HEK293 (cell line): ENCODE results near the gene ADO.

Experiments
- CTCF ChIA-PET: fragments of 350-600 bp; formaldehyde crosslinking; extraction: SDS; loops from one replicate; lab custom pipeline; 2021; ENCODE audit warnings: antibody characterized with exemption; lab: Yijun Ruan, JAX
- POLR2A ChIA-PET: fragments of 300-600 bp; formaldehyde crosslinking; extraction: SDS; loops from one replicate; lab custom pipeline; 2020; ENCODE audit warnings: antibody characterized with exemption, inconsistent platforms; lab: Yijun Ruan, JAX
- H3K27ac ChIP-seq: fragments of 200-500 bp; sonication (Bioruptor generic); 2 replicates; pipeline ENCODE4 v1.5.1; 2014; ENCODE audit warnings: low read depth, low read length, control low read depth, inconsistent platforms; ENCODE audit errors: extremely low read depth
- H3K36me3 ChIP-seq, 2 experiments: fragments of 200-500 bp in 1 of 2; sonication (Bioruptor generic) in 1 of 2; 1 replicate in 1 of 2; 2 replicates in 1 of 2; pipeline ENCODE4 v1.5.1; 2014 to 2017; ENCODE audit warnings: inconsistent platforms in 2 of 2, low read length in 2 of 2; ENCODE audit not compliant: control insufficient read depth in 2 of 2, insufficient read depth in 1 of 2
- H3K4me1 ChIP-seq: fragments of 200-500 bp; sonication (Bioruptor generic); 2 replicates; pipeline ENCODE4 v1.5.1; 2014; ENCODE audit warnings: mild to moderate bottlenecking, low read length, inconsistent platforms; ENCODE audit not compliant: control insufficient read depth, insufficient read depth
- H3K4me3 ChIP-seq: 2 replicates; pipeline ENCODE4 v1.5.1; 2011; ENCODE audit warnings: low read depth, mild to moderate bottlenecking, control low read depth, low read length, moderate library complexity
- H3K9me3 ChIP-seq: fragments of 200-500 bp; sonication (Bioruptor generic); 2 replicates; pipeline ENCODE4 v1.5.1; 2014; ENCODE audit warnings: low read depth, low read length, inconsistent platforms; ENCODE audit not compliant: control insufficient read depth, insufficient read depth
- EGR2 ChIP-seq: fragments of 450-650 bp; formaldehyde crosslinking; IDR thresholded peaks from 2 replicates; pipeline ENCODE4 v1.5.1; 2016; ENCODE audit warnings: low read depth, missing biosample characterization, missing genetic modification characterization
- KLF16 ChIP-seq: fragments of 450-650 bp; formaldehyde crosslinking; IDR thresholded peaks from 2 replicates; pipeline ENCODE4 v1.5.1; 2017; ENCODE audit warnings: missing biosample characterization, missing genetic modification characterization
- OVOL3 ChIP-seq: fragments of 450-650 bp; formaldehyde crosslinking; IDR thresholded peaks from 2 replicates; pipeline ENCODE4 v1.5.1; 2016; ENCODE audit warnings: missing biosample characterization, missing genetic modification characterization
- SCRT1 ChIP-seq: fragments of 450-650 bp; formaldehyde crosslinking; IDR thresholded peaks from 2 replicates; pipeline ENCODE4 v1.5.1; 2016; ENCODE audit warnings: missing biosample characterization, missing genetic modification characterization, borderline replicate concordance
- SP7 ChIP-seq: fragments of 450-650 bp; formaldehyde crosslinking; IDR thresholded peaks from 2 replicates; pipeline ENCODE4 v1.5.1; 2016; ENCODE audit warnings: missing biosample characterization, missing genetic modification characterization
- YY2 ChIP-seq: fragments of 450-650 bp; formaldehyde crosslinking; IDR thresholded peaks from 2 replicates; pipeline ENCODE4 v1.5.1; 2016; ENCODE audit warnings: missing biosample characterization, missing genetic modification characterization
- ZBTB8A ChIP-seq: fragments of 450-650 bp; formaldehyde crosslinking; IDR thresholded peaks from 2 replicates; pipeline ENCODE4 v1.5.1; 2016; ENCODE audit warnings: missing biosample characterization, missing genetic modification characterization
- ZEB2 ChIP-seq: fragments of 450-650 bp; formaldehyde crosslinking; IDR thresholded peaks from 2 replicates; pipeline ENCODE4 v1.5.1; 2016; ENCODE audit warnings: missing biosample characterization, missing genetic modification characterization
- ZFHX2 ChIP-seq: fragments of 450-650 bp; formaldehyde crosslinking; conservative IDR thresholded peaks from 2 replicates; pipeline ENCODE4 v1.5.1; 2016; ENCODE audit warnings: missing biosample characterization, missing genetic modification characterization
- ZIC2 ChIP-seq: fragments of 450-650 bp; formaldehyde crosslinking; IDR thresholded peaks from 2 replicates; pipeline ENCODE4 v1.5.1; 2016; ENCODE audit warnings: missing biosample characterization, missing genetic modification characterization
- ZNF214 ChIP-seq: fragments of 450-650 bp; formaldehyde crosslinking; IDR thresholded peaks from 2 replicates; pipeline ENCODE4 v1.5.1; 2017; ENCODE audit warnings: missing biosample characterization, mild to moderate bottlenecking, missing genetic modification characterization, borderline replicate concordance
- ZNF24 ChIP-seq: fragments of 450-650 bp; formaldehyde crosslinking; IDR thresholded peaks from 2 replicates; pipeline ENCODE4 v1.5.1; 2016; ENCODE audit warnings: missing biosample characterization, missing genetic modification characterization
- ZNF292 ChIP-seq: fragments of 450-650 bp; formaldehyde crosslinking; IDR thresholded peaks from 2 replicates; pipeline ENCODE4 v1.5.1; 2016; ENCODE audit warnings: low read depth, missing biosample characterization, missing genetic modification characterization, borderline replicate concordance
- ZNF324 ChIP-seq: fragments of 450-650 bp; formaldehyde crosslinking; IDR thresholded peaks from 2 replicates; pipeline ENCODE4 v1.5.1; 2016; ENCODE audit warnings: missing biosample characterization, missing genetic modification characterization
- ZNF37A ChIP-seq: fragments of 450-650 bp; IDR thresholded peaks from 2 replicates; pipeline ENCODE4 v1.5.1; 2018; ENCODE audit warnings: missing biosample characterization, missing genetic modification characterization
- ZNF571 ChIP-seq: fragments of 450-650 bp; formaldehyde crosslinking; IDR thresholded peaks from 2 replicates; pipeline ENCODE4 v1.5.0; 2017; ENCODE audit warnings: missing biosample characterization, missing genetic modification characterization
- ZNF660 ChIP-seq: fragments of 450-650 bp; IDR thresholded peaks from 2 replicates; pipeline ENCODE4 v1.5.1; 2018; ENCODE audit warnings: missing biosample characterization, mild to moderate bottlenecking, missing genetic modification characterization
- ZNF701 ChIP-seq: fragments of 450-650 bp; formaldehyde crosslinking; IDR thresholded peaks from 2 replicates; pipeline ENCODE4 v1.5.1; 2016; ENCODE audit warnings: missing biosample characterization, missing genetic modification characterization
- ZNF777 ChIP-seq: fragments of 450-650 bp; formaldehyde crosslinking; IDR thresholded peaks from 2 replicates; pipeline ENCODE4 v1.5.1; 2017; ENCODE audit warnings: missing biosample characterization, missing genetic modification characterization, borderline replicate concordance
- ZNF791 ChIP-seq: fragments of 450-650 bp; formaldehyde crosslinking; IDR thresholded peaks from 2 replicates; pipeline ENCODE4 v1.5.1; 2016; ENCODE audit warnings: missing biosample characterization, missing genetic modification characterization
- ZSCAN23 ChIP-seq: fragments of 450-650 bp; formaldehyde crosslinking; IDR thresholded peaks from 2 replicates; pipeline ENCODE4 v1.5.1; 2016; ENCODE audit warnings: missing biosample characterization, missing genetic modification characterization
- TF ChIP-seq, protein P1 (sequence below): fragments of 450-650 bp; formaldehyde crosslinking; IDR thresholded peaks from 2 replicates; pipeline ENCODE4 v1.5.1; 2016; ENCODE audit warnings: missing biosample characterization, missing genetic modification characterization
- TF ChIP-seq, protein P2 (sequence below): fragments of 450-650 bp; IDR thresholded peaks from 2 replicates; pipeline ENCODE4 v1.5.1; 2018; ENCODE audit warnings: missing biosample characterization, missing genetic modification characterization
- TF ChIP-seq, protein P3 (sequence below): fragments of 450-650 bp; formaldehyde crosslinking; IDR thresholded peaks from 2 replicates; pipeline ENCODE4 v1.5.1; 2016; ENCODE audit warnings: missing biosample characterization, missing genetic modification characterization, low read depth
- TF ChIP-seq, protein P4 (sequence below): fragments of 450-650 bp; formaldehyde crosslinking; IDR thresholded peaks from 2 replicates; pipeline ENCODE4 v1.5.1; 2016; ENCODE audit warnings: missing biosample characterization, missing genetic modification characterization, borderline replicate concordance
- TF ChIP-seq, protein P5 (sequence below): fragments of 450-650 bp; formaldehyde crosslinking; optimal IDR thresholded peaks from 2 replicates; pipeline ENCODE3; 2016; ENCODE audit warnings: missing biosample characterization, mild to moderate bottlenecking, missing genetic modification characterization

ADO gene

DNA sequence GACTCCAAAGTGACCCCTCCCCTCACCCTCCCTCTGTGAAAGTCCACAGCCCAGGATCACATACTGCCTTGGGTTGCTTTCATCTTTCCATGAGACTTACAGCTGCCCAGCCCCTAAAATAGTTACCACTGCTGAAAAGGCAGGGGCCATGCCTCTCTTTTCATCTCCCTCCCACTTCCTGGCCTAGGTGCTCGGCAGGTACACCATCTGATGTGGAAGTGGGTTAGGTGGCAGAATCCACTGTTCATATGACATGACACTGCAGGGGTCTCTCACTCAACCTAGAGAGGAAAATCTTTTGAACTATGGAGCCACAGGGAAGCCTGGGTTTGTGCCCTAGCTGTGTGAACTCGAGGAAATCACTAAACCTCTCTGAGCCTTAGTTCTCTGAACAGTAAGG, 38.8 kb upstream of the ADO start (continued):
- TF ChIP-seq ZNF214 (tag by site-specific recombination) (no peak), ZNF324 (no peak), YY2 (tag by site-specific recombination) (no peak), ZNF24 (no peak), ZSCAN23 (tag by site-specific recombination) (no peak), EGR2 (tag by site-specific recombination) (no peak), KLF16 (tag by site-specific recombination) (no peak), ZNF660 (tag by site-specific recombination) (no peak), ZNF571 (tag by site-specific recombination) (no peak)
- TF ChIP-seq, protein P1, sequence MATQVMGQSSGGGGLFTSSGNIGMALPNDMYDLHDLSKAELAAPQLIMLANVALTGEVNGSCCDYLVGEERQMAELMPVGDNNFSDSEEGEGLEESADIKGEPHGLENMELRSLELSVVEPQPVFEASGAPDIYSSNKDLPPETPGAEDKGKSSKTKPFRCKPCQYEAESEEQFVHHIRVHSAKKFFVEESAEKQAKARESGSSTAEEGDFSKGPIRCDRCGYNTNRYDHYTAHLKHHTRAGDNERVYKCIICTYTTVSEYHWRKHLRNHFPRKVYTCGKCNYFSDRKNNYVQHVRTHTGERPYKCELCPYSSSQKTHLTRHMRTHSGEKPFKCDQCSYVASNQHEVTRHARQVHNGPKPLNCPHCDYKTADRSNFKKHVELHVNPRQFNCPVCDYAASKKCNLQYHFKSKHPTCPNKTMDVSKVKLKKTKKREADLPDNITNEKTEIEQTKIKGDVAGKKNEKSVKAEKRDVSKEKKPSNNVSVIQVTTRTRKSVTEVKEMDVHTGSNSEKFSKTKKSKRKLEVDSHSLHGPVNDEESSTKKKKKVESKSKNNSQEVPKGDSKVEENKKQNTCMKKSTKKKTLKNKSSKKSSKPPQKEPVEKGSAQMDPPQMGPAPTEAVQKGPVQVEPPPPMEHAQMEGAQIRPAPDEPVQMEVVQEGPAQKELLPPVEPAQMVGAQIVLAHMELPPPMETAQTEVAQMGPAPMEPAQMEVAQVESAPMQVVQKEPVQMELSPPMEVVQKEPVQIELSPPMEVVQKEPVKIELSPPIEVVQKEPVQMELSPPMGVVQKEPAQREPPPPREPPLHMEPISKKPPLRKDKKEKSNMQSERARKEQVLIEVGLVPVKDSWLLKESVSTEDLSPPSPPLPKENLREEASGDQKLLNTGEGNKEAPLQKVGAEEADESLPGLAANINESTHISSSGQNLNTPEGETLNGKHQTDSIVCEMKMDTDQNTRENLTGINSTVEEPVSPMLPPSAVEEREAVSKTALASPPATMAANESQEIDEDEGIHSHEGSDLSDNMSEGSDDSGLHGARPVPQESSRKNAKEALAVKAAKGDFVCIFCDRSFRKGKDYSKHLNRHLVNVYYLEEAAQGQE (tag by site-specific recombination): no peak
- TF ChIP-seq, protein P2, sequence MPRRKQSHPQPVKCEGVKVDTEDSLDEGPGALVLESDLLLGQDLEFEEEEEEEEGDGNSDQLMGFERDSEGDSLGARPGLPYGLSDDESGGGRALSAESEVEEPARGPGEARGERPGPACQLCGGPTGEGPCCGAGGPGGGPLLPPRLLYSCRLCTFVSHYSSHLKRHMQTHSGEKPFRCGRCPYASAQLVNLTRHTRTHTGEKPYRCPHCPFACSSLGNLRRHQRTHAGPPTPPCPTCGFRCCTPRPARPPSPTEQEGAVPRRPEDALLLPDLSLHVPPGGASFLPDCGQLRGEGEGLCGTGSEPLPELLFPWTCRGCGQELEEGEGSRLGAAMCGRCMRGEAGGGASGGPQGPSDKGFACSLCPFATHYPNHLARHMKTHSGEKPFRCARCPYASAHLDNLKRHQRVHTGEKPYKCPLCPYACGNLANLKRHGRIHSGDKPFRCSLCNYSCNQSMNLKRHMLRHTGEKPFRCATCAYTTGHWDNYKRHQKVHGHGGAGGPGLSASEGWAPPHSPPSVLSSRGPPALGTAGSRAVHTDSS: no peak
- TF ChIP-seq, protein P3, sequence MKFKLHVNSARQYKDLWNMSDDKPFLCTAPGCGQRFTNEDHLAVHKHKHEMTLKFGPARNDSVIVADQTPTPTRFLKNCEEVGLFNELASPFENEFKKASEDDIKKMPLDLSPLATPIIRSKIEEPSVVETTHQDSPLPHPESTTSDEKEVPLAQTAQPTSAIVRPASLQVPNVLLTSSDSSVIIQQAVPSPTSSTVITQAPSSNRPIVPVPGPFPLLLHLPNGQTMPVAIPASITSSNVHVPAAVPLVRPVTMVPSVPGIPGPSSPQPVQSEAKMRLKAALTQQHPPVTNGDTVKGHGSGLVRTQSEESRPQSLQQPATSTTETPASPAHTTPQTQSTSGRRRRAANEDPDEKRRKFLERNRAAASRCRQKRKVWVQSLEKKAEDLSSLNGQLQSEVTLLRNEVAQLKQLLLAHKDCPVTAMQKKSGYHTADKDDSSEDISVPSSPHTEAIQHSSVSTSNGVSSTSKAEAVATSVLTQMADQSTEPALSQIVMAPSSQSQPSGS: no peak

DNA sequence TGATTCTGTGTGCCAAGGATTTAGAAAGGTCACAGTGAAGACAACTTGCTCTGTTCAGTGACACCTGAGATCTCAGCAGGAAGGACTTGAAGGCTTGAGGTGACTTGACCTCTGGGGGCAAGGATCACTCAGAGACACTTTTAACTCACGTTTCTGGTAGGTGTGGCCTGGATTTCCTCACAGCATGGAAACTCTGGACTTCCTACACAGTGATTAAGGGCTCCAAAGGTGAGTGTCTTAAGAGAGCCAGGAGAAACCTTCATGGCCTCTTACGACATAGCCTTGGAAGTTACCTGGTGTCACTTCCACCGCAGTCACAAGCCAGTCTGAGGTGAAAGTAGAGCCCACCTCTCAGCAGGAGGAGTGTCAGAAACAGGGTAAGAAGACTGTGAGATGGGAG, 38.1 kb upstream of the ADO start:
- Histone ChIP-seq H3K36me3 (no peaks in the 10 kb centered on the region), H3K27ac (no peak overlapping the region), H3K9me3 (no peaks in the 10 kb centered on the region), H3K4me1 (no peaks in the 10 kb centered on the region), H3K4me3 (no peak overlapping the region)
- ChIA-PET CTCF (no interaction called here), POLR2A (no interaction called here)
- no peak for TF ChIP-seq ZNF37A (tag by site-specific recombination)
- no peak for TF ChIP-seq ZNF777
- TF ChIP-seq ZNF791 (tag by site-specific recombination): no peak
- TF ChIP-seq, protein P4, sequence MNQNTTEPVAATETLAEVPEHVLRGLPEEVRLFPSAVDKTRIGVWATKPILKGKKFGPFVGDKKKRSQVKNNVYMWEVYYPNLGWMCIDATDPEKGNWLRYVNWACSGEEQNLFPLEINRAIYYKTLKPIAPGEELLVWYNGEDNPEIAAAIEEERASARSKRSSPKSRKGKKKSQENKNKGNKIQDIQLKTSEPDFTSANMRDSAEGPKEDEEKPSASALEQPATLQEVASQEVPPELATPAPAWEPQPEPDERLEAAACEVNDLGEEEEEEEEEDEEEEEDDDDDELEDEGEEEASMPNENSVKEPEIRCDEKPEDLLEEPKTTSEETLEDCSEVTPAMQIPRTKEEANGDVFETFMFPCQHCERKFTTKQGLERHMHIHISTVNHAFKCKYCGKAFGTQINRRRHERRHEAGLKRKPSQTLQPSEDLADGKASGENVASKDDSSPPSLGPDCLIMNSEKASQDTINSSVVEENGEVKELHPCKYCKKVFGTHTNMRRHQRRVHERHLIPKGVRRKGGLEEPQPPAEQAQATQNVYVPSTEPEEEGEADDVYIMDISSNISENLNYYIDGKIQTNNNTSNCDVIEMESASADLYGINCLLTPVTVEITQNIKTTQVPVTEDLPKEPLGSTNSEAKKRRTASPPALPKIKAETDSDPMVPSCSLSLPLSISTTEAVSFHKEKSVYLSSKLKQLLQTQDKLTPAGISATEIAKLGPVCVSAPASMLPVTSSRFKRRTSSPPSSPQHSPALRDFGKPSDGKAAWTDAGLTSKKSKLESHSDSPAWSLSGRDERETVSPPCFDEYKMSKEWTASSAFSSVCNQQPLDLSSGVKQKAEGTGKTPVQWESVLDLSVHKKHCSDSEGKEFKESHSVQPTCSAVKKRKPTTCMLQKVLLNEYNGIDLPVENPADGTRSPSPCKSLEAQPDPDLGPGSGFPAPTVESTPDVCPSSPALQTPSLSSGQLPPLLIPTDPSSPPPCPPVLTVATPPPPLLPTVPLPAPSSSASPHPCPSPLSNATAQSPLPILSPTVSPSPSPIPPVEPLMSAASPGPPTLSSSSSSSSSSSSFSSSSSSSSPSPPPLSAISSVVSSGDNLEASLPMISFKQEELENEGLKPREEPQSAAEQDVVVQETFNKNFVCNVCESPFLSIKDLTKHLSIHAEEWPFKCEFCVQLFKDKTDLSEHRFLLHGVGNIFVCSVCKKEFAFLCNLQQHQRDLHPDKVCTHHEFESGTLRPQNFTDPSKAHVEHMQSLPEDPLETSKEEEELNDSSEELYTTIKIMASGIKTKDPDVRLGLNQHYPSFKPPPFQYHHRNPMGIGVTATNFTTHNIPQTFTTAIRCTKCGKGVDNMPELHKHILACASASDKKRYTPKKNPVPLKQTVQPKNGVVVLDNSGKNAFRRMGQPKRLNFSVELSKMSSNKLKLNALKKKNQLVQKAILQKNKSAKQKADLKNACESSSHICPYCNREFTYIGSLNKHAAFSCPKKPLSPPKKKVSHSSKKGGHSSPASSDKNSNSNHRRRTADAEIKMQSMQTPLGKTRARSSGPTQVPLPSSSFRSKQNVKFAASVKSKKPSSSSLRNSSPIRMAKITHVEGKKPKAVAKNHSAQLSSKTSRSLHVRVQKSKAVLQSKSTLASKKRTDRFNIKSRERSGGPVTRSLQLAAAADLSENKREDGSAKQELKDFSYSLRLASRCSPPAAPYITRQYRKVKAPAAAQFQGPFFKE (tag by site-specific recombination): no peak
- no peak for TF ChIP-seq ZIC2 (tag by site-specific recombination)
- TF ChIP-seq ZFHX2: no peak
- TF ChIP-seq, protein P5, sequence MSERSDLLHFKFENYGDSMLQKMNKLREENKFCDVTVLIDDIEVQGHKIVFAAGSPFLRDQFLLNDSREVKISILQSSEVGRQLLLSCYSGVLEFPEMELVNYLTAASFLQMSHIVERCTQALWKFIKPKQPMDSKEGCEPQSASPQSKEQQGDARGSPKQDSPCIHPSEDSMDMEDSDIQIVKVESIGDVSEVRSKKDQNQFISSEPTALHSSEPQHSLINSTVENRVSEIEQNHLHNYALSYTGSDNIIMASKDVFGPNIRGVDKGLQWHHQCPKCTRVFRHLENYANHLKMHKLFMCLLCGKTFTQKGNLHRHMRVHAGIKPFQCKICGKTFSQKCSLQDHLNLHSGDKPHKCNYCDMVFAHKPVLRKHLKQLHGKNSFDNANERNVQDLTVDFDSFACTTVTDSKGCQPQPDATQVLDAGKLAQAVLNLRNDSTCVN: no peak
- no peak for TF ChIP-seq OVOL3 (tag by site-specific recombination)
- no peak for TF ChIP-seq ZNF701 (tag by site-specific recombination)
- no peak for TF ChIP-seq SCRT1 (tag by site-specific recombination)
- no peak for TF ChIP-seq ZEB2
- TF ChIP-seq SP7 (tag by site-specific recombination): no peak
- no peak for TF ChIP-seq ZNF292 (tag by site-specific recombination)
- TF ChIP-seq ZBTB8A: no peak
